Gastroesophageal sphincter (tissue), 3 donors: ENCODE results near the gene ZNF792.

ENCODE experiments used
- CTCF ChIP-seq, 4 experiments: fragments of 200-600 bp in 2 of 4; fragments of 450-650 bp in 2 of 4; sonication (generic) in 1 of 4; IDR thresholded peaks; one replicate each; pipeline ENCODE4 v1.5.1; 2017 to 2019; ENCODE audit warnings: antibody characterized with exemption in 4 of 4, mild to moderate bottlenecking in 2 of 4, moderate library complexity in 2 of 4
- POLR2AphosphoS5 ChIP-seq: sonication (generic); formaldehyde crosslinking; IDR thresholded peaks from one replicate; pipeline ENCODE4 v1.6.1; 2017; ENCODE audit warnings: antibody characterized with exemption

DNA sequence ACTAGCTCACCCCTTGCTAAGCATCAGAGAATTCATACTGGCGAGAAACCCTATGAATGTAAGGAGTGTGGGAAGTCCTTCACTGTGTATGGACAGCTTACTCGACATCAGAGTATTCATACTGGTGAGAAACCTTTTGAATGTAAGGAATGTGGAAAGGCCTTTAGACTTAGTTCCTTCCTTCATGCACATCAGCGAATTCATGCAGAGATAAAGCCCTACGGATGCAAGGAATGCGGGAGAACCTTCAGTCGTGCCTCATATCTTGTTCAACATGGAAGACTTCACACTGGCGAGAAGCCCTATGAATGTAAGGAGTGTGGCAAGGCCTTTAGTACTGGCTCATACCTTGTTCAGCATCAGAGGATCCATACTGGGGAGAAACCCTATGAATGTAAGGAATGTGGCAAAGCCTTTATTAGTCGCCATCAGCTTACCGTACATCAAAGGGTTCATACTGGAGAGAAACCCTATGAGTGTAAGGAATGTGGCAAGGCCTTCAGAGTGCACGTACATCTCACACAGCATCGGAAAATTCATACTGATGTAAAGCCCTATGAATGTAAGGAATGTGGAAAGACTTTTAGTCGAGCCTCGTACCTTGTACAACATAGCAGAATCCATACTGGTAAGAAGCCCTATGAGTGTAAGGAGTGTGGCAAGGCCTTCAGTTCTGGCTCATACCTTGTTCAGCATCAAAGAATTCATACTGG lies 20.0 kb downstream of the ZNF792 start:
- TF ChIP-seq CTCF (IDR thresholded peaks at IDR 0.05) (no peak), POLR2AphosphoS5 (no peak)
